ENCODE data around the gene LRRC25.

DNA sequence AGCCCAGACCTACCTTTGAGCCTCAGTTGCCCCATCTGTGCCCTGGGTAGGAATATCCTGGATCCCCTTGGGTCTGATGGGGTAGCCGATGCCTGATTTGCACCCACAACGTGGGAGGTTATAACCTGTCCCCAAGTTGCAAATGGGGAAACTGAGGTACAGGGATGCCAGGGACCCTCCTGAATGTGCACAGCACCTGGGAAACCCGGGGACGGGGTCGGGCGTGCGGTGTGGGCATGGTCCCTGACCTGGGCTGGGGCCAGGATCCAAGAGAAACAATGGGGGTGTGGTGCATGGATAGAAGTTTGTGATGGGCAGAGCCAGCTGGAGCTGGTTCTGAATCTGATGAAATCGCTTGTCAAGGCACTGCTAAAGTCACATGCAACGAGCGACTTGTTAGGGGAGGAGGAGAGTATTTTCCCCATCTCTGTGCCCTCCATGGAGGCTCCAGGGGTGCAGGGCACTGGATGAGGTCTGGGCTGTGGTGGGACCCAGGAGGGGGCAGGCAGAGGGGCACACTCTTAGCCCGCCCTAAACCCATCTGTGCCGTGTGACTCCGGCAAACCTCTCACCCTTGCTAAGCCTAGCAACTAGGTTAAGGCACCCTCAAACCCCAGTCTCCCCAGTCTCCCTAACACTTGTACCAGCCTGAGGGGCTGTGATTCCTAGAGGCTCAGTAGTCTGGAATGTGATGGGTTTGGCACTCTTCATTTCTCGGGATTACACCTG lies 10.7 kb downstream of the LRRC25 start:
- TF ChIP-seq CTCF (IDR thresholded peaks at IDR 0.05) (no peak), POLR2A (IDR thresholded peaks at IDR 0.05) (peak; percentile 17)
